ENCODE data around the gene TAF8.

DNA sequence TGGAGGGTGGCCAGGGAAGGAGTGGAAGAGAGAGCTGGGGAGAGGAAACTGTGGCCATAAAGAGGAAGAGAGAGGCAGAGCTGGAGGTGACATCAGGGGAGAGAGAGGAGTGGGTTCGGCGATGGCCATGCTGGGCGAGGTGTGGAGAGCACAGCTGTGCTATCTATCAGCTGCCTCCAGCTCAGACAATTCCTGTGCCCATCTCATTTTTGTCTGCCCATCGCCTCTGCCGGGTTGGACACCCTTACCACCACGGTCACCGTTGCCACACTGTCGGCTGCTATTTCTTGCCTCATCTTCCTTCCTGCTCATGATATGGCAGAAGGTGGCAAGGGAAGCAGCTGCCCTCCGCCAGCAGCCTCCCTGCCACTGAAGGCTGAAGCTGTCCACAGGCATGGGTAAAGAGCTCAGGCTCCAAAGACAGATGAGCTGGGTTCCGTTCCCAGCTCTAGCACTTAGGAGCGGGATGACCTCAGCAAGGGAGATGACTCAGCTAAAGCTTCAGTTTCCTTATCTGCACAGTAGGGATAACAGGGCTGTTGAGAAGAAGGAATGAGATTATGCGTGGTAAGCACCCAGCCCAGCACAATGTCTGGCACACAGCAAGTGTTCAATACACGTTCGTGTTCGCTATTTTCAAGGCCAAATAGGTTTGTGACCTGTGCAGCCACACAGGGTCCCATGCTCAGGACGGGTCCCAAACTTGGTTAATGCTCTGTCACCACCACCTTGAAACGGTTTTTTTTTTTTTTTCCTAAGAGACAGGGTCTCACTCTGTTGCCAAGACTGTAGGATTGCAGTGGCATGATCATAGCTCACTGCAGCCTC is 21.9 kb upstream of the TAF8 start:
- TF ChIP-seq, protein P1, sequence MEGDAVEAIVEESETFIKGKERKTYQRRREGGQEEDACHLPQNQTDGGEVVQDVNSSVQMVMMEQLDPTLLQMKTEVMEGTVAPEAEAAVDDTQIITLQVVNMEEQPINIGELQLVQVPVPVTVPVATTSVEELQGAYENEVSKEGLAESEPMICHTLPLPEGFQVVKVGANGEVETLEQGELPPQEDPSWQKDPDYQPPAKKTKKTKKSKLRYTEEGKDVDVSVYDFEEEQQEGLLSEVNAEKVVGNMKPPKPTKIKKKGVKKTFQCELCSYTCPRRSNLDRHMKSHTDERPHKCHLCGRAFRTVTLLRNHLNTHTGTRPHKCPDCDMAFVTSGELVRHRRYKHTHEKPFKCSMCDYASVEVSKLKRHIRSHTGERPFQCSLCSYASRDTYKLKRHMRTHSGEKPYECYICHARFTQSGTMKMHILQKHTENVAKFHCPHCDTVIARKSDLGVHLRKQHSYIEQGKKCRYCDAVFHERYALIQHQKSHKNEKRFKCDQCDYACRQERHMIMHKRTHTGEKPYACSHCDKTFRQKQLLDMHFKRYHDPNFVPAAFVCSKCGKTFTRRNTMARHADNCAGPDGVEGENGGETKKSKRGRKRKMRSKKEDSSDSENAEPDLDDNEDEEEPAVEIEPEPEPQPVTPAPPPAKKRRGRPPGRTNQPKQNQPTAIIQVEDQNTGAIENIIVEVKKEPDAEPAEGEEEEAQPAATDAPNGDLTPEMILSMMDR (IDR thresholded peaks at IDR 0.05) = no peak
- peak in 1 of 2 donors; percentile 17 for TF ChIP-seq POLR2A (IDR thresholded peaks at IDR 0.05)
